HG02588 (cell line): ENCODE results near the gene RNF4.
A peak's percentile ranks its signal among the peaks of the same experiment; 100 is the strongest.
"Not testable (repeated sequence)": the region's sequence is repeated elsewhere in the genome, so short reads cannot be mapped to it uniquely, and the experiment has no call there.

Source experiments
- ATAC-seq: cut with Tn5 transposase; IDR thresholded peaks from one replicate; pipeline ENCODE4 v1.9.1; 2021; ENCODE audit warnings: mild to moderate bottlenecking, moderate library complexity; ENCODE audit not compliant: unreplicated experiment

Gene RNF4

GRCh38 chr4:2457481-2458295 lies 11.2 kb upstream of the RNF4 start:
- no peak for ATAC-seq

DNA sequence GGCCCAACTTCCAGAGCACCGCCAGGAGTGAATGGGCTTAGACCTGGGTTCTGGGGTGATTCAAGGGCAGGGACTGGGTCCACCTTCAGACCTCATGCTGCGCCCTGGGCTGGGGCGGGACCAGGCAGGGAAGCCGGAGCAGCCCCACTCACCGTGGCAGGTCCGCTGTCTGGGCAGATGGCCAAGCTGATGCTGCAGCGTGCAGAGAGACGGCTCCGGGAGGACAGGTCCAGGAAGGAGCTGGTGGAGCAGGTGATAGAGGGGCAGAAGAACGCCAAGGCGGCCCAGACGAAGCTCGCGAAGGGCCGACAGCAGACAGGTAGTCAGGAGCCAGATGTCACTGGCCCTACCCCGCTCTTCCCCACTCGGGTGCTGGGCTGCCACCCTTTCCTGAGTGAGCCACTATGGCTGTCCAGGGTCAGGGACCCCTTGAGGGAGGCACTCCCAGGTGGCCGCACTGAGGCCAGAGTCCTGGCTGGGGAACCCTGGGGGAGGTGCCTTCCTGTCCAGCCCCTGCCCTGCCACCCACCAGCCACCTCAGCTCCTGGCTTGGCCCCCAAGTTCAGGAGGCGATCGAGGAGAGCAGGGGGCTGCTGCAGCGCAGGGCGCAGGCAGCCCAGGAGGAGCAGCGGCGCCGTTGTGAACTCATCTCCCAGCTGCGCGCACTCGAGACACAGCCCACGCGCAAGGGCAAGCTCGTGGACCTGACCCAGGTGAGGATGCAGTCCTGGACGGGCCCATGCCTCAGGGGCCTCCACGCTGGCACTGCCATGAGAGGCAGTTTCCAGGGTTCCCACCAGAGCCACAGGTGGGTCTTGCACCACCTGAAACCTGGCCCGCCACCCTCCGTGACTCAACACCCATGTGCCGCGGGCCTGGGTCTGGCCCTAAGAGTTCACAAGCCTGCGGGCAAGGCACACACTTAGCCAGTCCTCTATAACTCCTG lies 10.1 kb upstream of the RNF4 start:
- no peak for ATAC-seq

- ATAC-seq, result no peak
Observed at GRCh38 chr4:2459589-2460349, 9.1 kb upstream of the RNF4 start.

GRCh38 chr4:2461246-2461960 lies 7.5 kb upstream of the RNF4 start:
- ATAC-seq, result no peak

DNA sequence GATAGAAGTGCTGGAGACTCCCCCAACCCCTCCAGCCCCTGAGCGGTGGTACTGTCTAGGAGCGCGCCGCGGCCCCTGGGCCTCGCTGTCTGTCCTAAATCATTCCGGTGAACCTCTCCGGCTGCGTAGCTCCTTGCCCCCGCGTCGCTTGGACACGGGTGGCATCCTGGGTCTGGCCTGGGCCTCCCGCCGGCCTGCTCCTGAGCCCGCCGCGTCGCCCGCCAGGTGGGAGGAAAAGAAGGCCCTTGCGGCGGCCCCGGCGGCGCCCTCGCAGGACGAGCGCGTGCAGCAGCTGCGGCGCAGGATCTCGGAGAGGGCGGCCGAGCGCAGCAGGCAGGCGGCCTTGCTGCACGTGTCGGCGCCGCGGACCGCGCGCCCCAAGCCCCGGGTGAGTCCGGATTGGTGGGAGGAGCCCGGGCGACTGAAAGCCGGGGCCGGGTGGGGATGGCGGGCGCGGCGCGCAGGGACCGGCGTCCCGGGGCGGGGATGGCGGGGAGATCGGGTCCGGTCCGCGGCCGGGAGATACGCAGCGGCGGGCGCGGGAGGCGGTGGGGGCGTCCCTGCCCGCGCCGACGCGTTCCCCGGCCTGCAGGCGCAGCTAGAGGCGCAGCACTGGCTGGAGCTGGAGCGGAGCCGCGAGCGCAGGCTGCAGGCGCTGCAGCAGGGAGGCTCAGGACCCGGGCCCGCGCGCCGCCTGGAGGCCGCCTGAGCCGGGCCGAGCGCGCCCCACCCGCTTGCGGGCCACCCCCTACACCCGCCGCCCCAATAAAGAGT lies 6.5 kb upstream of the RNF4 start:
- peak; percentile 72 for ATAC-seq

DNA sequence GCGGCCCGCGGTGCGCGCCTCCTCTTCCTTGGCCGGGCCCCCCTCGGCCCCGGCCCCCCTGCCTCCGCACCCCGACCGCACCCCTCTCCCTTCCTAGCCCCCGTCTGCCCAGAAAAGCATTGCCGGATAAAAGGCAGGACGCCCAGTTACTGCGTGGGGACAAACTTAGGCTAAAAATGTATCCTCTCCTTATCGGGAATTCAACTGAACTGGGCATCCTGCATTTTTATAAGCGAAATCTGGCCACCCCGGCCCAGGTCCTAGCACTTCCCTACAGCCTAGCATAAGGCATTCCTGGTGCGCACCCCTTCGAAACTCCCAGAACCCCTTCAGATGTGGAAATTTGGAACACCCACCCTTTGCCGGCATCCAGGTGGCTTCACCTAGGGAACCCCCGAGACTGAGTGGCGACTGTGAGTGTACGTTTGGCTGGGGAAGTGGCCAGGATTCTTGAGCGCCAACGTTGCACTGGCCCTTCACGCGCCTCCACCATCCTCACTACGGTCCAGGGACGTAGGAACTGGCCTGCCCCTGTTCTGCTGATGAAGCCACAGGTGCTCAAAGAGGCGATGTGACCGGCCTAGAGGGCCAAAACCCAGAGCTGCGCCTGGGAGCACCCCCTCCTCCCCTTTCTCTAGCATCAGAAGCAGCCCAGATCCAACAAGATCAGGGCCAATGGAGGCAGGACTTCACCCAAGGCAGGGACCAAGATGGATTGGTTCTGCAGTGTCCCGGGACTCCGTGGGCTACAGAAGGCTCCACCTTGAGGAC lies 5.7 kb upstream of the RNF4 start:
- ATAC-seq, result no peak

DNA sequence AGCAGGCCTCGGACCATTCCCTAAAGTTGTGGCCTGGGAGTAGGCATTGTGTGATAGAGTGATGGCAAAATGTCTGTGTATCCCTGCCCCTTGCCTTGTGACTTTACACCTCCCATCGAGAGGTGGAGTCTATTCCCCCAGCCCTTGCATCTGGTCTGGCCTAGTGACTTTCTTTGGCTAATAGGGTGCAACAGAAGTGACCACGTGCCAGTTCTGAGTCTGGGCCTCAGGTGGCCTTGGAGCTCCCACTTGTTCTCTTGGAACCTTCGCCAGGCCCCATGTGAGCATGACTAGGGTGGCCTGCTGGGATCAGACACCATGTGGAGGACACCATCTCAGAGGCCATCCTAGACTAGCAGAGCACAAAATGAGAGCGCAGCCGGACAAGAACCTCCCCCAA lies 3.9 kb upstream of the RNF4 start:
- no peak for ATAC-seq

DNA sequence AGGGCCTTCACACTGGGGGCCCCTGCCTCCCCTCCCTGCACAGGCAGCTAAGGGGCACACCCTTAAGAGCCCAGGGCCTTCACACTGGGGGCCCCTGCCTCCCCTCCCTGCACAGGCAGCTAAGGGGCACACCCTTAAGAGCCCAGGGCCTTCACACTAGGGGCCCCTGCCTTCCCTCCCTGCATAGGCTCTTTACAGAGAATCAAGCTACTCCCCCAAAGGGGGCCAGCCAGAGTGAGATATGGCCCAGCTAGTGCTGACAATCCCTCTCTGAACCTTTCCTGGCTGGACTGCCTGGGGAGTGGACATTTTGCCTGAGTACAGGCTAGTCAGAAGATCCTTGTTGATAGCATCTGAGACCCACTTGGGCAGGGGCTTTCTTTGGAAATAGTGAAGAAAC lies 3.4 kb upstream of the RNF4 start:
- ATAC-seq, result not testable (repeated sequence)

GRCh38 chr4:2469192-2469984 lies 482 bp downstream of the RNF4 start:
- peak; percentile 41 for ATAC-seq

DNA sequence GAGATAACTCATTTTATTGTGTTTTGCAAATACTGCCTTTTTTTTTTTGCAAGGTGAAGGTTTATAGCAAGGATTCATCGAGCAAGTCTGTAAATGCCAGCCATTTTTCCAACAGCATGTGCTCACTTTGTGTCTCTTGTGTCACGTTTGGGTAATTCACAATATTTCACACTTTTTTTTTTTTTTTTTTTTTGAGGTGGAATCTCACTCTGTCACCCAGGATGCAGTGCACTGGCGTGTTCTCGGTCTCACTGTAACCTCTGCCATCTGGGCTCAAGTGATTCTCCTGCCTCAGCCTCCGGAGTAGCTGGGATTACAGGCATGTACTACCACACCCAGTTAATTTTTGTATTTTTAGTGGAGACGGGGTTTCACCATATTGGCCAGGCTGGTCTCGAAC lies 1.9 kb downstream of the RNF4 start:
- ATAC-seq, result no peak

- ATAC-seq, result no peak
Observed at GRCh38 chr4:2472187-2472586, 3.3 kb downstream of the RNF4 start.

GRCh38 chr4:2478229-2478628 lies 9.3 kb downstream of the RNF4 start:
- no peak for ATAC-seq

GRCh38 chr4:2480649-2481048 lies 11.7 kb downstream of the RNF4 start:
- no peak for ATAC-seq

DNA sequence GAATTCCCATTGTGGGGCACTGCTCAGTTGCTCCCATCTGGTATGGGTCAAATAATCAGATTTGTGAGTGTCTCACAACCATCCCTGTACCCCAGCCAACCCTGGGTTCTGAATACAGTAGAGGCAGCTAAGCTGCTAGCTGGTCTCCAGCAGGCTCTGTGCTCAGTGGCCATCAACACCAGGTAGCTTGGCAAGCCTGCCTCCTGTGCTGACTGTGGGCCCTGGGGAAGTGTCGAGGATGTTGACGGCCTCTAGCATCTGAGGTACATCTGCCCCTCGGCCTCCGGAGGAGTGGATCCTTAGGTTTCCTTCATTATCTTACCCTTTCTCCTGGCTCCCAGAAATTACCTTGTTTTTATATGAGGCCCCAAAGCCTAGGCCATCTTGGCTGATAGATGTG lies 13.3 kb downstream of the RNF4 start:
- ATAC-seq, result no peak

GRCh38 chr4:2482693-2483092 lies 13.8 kb downstream of the RNF4 start:
- no peak for ATAC-seq

- no peak for ATAC-seq
Observed at GRCh38 chr4:2483237-2483636, 14.3 kb downstream of the RNF4 start.

DNA sequence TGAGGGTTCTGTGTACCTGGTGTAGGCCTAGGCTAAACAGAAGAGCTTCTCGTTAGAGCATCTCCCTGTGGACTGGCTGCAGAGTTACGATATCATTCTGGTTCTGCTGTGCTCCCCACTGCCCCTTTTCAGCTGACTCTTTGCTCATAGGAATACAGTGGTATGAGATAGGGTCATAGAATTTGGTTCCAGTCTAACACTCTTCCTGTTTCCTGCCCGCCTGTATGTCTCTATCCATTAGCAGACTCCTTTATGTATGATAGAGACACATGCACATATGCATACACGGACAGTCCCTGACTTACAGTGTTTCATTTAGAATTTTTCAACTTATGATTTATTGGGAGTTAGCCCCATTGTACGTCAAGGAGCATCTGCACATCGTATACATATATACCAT lies 15.3 kb downstream of the RNF4 start:
- no peak for ATAC-seq

GRCh38 chr4:2484993-2485392 lies 16.1 kb downstream of the RNF4 start:
- peak; percentile 62 for ATAC-seq
